DMS79 (cell line): ENCODE results near the gene PFKFB4.
A peak's percentile ranks its signal among the peaks of the same experiment; 100 is the strongest.
"Not testable (repeated sequence)": the region's sequence is repeated elsewhere in the genome, so short reads cannot be mapped to it uniquely, and the experiment has no call there.

Experiments
- DNase-seq: peaks from one replicate; lab custom pipeline; 2025; lab: John Stamatoyannopoulos, UW

The PFKFB4 gene

DNA sequence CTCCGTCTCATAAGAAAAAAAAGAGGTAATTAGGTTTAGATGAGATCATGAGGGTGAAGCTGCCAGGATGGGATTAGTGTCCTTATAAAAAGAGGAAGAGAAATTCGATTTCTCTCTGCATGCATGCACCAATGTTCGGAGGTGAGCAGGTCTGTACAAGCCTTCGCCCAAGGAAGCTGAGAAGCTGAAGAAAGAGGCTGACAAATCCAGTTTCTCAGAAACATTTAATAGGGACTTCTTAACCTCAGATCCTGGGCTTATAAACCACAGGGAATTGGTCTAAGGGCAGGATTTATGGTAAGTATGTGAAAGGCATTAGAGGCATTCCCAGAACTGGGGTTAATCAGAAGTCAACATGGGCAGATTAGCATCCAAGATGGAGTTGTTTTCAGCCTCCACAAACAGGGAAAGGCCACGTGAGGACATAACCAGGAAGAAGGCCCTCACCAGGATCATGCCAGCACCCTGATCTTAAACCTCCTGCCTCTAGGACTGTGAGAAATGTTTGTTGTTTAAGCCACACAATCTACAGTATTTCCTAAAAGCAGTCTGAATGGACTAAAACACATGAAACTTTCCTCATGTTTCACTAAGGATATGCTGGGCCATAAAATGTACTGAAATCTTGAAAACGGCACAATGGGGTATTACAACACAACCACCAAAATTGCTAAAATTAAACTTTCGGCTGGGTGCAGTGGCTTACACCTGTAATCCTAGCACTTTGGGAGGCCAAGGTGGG is 64.0 kb downstream of the PFKFB4 start:
- DNase-seq, result no peak

DNA sequence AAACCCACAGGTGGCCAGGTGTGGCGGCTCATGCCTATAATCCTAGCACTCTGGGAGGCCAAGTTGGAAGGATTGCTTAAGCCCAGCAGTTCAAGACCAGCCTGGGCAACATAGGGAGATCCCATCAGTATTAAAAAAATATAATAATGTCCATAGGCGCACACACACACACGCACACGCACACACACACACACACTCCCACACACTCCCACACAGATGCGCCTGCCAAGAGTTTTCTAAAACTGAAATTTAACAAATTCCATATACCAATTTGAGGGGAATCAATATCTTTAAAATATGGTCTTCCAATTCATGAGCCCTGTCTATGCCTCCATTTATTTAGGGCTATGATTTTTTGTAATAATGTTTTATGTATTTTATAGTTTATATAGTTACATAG is 69.7 kb downstream of the PFKFB4 start:
- no peak for DNase-seq

DNA sequence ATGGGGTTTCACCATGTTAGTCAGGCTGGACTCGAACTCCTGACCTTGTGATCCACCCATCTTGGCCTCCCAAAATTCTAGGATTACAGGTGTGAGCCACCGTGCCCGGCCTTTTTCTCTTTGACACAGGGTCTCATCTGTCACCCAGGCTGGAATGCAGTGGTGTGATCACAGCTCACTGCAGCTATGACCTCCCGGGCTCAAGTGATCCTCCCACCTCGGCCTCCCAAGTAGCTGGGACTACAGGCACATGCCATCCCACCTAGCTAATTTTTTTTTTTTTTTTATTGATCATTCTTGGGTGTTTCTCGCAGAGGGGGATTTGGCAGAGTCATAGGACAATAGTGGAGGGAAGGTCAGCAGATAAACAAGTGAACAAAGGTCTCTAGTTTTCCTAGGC is 73.8 kb downstream of the PFKFB4 start:
- DNase-seq, result not testable (repeated sequence)

DNA sequence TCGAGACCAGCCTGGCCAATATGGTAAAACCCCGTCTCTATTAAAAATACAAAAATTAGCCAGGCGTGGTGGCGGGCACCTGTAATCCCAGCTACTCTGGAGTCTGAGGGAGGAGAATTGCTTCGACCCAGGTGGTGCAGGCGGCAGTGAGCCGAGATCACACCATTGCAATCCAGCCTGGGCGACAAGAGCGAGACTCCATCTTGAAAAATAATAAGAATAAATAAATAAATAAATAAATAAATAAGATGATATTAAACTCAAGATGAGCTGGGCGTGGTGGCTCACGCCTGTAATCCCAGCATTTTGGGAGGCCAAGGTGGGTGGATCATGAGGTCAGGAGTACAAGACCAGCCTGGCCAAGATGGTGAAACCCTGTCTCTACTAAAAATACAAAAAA is 75.7 kb downstream of the PFKFB4 start:
- DNase-seq, result not testable (repeated sequence)

DNA sequence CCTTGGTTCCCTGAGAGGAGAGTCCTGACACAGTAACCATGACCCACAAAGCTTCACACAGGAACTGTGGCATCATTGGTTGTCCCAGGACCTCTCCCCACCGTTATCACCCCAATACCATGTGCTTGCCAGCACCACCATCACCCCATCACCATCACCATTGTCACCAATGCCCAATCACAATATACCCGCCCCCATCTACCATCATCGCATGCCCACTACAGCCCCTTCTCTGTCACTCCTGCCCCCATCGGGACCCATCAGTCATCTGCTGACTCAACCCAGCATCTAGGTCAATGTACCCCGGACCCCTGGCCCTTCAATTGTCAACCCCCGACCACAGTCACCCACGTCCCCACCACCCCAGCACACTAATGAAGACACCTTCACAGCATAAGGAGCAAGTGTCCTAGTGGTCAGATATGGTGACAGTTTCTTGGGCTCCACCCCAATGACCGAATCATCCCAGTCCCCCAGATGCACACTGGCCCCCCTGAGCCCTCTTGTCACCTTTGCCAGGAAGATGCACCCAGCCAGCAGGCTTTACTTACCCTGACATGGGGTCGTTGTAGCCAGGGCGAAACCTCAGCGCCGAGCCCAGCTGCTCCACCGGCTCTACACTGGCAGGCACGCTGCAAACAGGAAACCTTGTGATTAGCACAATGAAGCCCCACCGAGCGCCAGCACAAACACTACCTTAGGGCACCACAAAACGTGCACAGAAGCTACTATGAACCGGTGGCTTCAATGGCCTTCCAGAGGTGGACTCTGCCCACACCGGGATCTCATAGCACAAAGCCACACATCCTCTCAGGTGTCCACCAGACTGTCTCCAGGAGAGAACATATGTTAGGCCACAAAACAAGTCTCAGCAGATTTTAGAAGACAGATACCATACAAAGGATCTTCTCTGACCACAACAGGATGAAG is 77.7 kb downstream of the PFKFB4 start:
- DNase-seq, result no peak

DNA sequence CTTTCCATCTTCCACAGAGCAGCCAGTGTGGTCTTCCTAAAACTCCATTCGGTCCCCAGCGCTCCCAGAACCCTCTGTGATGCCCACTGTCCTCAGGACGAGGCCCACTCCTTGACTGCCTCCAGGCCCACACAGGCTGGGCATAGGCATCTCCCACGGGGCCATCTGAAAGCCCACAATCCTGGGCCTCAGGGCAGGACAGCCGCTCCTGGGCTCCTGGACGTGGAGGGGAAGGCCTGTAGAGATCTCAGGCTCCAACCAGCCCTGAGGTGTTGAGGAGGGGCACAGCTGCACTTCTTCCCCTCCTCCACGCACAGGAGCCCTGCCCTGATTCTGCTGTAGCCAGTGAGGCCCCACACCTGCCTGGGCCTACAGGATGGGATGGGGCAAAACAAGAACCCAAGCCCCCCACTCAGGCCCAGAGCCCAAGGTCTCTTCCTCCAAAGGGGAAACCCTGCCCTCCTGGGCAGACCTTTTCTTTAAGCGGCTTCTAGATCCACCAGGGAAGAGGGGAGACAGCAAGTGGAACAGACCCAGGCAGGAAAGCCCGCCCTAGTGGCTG is 78.6 kb downstream of the PFKFB4 start:
- DNase-seq, result no peak

DNA sequence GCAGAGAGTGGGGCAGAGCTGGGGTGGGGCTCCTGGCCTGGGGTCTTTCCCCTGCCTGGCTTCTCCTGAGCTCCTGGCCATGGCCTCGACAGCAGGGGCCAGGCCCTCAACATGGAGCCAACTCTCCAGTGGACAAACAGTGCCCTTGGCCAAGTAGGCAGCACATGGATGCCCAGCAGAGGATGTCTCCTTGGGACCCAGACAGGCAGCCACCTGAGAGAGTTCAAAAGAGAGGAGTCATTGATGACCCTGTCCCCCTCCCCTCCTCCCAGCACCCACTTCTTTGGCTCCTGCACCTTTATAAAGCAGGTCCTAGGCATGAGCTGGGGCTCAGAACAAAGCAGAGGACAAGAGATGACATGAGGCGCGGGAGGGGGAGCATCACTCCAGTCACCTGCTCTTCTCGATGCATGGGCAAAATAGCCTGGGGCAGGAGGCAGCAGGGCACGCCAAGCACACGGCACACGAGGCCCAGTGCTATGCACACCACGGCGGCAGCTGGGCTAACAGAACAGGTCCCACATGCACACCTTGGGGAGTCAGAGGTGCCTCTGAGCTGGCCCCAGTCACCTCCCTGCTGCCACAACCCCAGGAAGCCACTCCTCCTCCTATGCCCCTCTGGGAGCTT is 80.1 kb downstream of the PFKFB4 start:
- no peak for DNase-seq

DNA sequence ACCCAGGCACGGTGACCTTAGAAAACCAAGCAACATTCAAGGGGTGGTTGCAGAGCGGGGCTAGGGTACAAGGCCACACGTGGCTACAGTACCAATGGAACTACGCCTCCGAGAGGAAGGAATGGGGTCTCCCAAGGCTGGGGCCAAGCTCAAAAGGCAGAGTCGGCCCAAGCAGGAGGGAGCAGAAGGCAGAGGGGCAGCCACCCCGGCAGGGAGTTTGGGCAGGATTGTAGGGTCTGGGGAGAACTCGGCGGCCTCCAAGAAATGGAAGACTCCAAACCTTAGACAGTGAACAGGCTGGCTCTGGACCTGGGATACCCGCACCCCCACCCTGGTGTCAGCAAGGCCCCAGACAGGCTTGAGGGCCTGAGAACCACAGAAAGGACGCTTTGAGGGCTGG is 81.4 kb downstream of the PFKFB4 start:
- DNase-seq, result no peak

DNA sequence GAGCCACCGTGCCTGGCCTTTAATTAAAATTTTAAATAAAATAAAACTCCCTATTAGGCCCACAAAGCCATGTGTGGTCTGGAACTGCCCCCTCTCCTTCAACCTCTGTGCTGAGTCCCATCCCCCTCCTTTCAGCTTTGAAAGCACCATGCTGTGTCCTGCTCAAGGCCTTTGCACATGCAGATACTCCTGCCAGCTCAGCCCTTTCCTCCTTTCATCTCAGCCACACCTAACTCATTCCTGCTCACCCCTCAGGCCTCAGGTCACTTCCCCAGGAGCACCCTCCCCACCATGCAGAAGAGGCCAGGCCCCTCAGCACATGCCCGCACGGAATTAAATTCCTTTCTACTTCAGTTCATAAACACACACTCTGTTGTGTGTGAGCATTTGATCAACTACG is 82.0 kb downstream of the PFKFB4 start:
- no peak for DNase-seq

DNA sequence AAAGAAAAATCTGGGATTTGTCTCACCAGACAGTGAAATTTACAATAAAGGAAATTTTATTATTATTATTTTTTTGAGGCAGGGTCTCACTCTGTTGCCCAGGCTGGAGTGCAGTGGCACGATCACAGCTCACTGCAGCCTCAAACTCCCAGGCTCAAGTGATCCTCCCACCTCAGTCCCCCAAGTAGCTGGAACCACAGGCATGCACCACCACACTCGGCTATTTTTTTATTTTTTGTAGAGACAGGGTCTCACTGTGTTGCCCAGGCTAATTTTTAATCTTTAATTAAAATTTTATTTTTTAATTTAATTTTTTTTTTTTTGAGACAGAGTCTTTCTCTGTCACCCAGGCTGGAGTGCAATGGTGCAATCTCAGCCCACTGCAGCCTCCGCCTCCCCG is 82.6 kb downstream of the PFKFB4 start:
- not testable (repeated sequence) for DNase-seq

DNA sequence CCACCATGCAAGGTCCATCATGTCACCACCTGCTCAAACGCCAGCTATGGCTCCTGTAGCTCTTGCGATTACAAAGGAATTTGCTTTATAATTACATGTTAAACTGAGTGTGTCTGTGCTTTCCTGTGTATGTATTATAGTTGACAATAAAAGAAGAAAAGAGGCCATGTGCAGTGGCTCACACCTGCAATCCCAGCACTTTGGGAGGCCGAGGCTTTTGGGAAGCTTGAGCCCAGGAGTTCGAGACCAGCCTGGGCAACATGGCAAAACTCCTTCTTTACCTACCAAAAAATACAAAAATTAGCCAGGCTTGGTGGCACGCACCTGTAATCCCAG is 83.0 kb downstream of the PFKFB4 start:
- no peak for DNase-seq

DNA sequence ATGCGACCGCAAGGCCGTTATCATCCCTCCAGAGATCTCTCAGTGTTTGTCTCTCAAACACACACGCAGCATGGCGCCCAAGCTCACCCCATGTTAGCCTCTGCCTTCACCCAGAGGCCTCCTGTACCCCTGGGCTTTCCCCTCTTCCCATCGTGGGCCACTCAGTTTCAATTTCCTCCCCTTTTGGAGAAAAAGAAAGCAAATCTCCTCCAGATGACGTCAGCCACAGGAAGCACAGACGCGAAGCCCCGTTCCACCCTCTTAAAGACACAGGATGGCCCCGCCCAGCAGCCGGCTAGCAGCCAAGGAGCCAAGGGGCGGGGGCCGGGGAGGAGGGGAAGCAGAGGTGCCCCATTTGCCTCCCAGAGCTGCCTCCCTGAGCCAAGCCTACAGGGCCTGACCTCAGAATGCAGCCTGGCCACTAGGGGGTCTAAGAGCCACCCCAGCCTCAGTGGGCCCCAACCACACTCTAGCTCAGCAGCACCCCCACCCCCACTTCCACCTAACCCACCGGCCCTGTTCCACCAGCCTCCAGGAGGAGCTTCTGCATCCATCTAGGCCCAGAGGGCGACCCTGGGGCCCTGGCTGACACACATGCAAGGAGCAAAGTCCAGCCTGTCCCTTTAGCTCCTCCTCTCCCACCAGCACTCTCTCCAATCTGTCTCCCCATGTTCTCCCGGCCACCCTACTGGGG is 83.5 kb downstream of the PFKFB4 start:
- DNase-seq, result peak; percentile 70

DNA sequence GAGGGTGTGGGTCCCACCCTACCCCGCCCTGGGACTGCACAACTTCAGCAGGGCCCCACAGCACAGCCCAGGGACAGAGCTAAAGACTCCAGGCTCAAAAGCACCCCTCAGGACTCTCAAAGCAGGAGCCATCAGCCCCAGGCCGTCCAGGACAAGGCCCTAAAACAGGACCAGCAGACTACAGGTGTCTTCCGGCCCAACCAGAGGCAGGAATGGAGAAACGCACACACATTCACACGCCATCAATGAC is 84.0 kb downstream of the PFKFB4 start:
- DNase-seq, result no peak

DNA sequence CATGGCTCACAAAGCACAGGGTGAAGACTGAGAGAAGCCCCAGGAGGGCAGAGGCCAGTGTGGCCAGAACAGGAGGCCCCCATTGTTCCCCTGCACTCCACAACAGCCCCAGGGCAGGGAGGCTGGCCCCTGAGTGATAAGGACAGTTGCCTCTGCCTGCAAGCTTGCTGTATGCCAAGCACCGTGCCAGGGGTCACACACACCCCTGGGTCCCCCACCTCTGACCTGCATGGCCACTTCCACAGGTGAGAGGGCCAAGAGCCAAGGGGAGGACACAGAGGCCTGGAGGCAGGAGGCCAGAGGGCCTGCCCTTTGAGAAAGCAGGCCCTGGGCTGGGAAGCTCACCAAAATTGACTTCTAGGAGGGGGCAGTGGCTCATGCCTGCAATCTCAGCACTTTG is 86.3 kb downstream of the PFKFB4 start:
- no peak for DNase-seq

DNA sequence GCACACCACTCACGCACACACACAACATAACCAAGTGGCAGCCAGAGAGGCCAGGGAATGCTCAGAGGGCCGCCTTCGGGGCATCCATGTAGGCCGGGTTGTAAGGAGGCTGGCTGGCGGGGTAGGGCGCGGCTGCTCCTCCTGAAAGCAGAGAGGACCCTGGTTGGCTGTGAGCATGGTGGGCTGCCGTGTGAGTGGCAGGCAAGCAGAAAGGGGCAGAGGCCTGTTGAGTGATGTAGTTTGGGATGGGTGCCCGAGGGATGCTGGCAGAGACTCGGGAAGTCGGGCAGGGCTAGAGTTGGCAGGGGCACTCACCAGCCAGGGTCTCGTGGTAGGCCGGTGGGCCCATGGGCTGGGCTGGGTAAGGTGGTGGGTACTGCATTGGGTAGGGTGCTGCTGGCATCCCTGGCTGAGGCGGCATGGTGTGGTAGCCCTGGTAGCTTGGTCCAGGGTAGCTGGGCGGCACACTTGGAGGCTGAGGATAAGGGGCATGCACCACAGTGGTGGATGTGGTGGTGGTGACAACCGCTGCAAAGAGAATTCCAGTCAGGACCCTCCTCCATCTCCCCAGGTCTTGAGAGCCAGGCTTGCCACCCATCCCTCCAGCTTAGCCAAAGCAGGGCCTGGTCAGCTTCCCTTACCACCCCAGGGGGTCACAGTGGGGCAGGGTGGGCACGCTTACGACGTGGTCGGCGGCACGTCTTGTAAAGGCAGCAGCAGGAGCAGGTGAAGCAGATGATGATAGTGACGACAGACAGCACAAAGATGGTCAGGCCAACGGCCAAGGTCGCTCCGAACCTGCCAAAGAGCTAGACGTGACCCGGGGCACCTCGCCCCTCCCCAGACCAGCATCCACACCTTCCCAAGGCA is 87.3 kb downstream of the PFKFB4 start:
- DNase-seq, result no peak

DNA sequence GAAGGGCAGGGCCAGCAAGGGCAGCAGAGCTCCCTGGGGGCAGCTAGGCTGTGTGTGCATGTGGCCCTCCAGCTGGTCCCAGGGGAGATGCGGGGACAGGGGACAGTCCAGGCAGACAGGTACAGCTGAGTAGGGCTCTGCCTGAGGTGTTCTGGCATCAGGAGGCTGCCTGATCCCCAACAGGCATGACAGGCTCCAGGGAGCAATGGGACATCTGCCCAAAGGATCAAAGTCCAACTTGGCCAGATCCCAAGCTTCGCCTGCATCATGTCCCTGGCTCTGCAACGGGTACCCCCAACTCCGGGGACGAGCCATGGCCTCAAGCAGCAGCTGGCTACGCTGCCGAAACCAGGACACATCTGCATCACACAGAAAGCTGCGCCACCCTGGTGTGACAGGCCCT is 88.3 kb downstream of the PFKFB4 start:
- DNase-seq, result no peak
